Activated CD8-positive, alpha-beta memory T cell treated with anti-CD3 and anti-CD28 coated beads, Interleukin-2, amount 50 U/mL, for 1 hour (primary cell): ENCODE data around the gene ARNT2.
"Not testable (repeated sequence)": the region's sequence is repeated elsewhere in the genome, so short reads cannot be mapped to it uniquely, and the experiment has no call there.

ENCODE experiments used
- DNase-seq: peaks from one replicate; pipeline ENCODE4 v3.0.0-alpha.2; 2020; ENCODE audit errors: extremely low read depth

Gene ARNT2

GRCh38 chr15:80491163-80491847, 87.1 kb downstream of the ARNT2 start:
- no peak for DNase-seq

- DNase-seq = no peak
Observed at GRCh38 chr15:80492409-80492808, 88.2 kb downstream of the ARNT2 start.

DNA sequence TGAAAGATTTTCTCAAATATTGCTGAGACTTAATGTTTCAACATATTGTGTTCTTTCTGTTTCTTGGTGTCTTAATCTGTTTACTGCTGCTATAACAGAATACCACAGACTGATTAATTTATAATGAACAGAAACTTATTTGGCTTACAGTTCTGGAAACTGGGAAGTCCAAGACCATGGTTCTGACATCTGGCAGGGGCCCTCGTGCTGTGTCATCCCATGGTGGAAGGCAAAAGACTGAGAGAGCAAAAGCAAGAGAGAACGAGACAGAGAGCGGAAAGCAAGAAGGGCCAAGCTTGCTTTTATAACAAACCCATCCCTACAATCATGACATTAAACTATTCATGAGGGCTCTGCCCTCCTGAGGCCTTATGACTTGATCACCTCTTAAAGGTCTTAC, 88.7 kb downstream of the ARNT2 start:
- DNase-seq = no peak

GRCh38 chr15:80494351-80494751, 90.2 kb downstream of the ARNT2 start:
- no peak for DNase-seq

GRCh38 chr15:80494756-80495155, 90.6 kb downstream of the ARNT2 start:
- no peak for DNase-seq

DNA sequence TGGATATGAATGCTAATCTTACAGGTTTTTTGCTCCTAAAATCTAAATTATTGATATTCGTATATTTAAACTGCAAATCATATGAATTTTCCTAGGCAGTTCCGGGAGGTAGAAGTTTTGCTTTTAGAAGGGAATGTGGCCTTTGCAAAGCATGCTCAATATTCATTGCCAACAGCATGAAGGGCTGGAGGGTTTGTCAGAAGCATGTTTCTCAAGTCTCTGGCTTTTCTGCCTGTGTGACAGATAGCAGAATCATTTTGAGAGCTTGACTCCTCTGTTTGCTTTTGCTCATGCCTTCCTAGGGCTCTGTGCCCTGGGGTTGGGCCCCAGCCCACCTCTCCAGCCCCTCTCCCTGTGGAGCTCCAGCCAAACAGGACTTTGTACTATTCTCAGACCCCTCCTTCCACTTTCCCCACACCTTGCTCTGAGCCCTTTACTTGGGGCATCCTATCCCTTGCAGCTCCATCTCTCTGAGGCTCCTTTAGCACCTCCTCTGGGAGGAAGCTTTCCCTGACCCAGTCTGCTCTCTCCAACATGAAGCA, 91.3 kb downstream of the ARNT2 start:
- DNase-seq = no peak

DNA sequence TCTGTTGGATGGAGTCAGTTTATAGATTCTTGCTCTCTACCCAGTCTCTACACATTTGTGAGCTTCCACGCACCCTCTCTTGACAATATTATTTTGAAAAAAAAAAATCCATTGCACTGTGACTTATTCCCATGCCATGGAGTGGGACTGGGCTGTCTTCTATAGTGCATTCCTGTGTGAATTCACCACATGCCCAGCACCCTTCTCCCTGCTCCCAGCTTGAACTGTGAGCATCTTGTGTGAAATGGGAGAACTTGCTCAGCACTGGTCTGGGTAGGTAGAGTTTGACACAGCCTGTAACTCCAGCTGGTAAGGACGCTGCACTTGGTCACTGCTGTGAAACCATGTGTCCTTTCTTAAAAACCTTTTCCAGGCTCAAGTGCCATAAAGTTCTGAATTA, 91.9 kb downstream of the ARNT2 start:
- no peak for DNase-seq

DNA sequence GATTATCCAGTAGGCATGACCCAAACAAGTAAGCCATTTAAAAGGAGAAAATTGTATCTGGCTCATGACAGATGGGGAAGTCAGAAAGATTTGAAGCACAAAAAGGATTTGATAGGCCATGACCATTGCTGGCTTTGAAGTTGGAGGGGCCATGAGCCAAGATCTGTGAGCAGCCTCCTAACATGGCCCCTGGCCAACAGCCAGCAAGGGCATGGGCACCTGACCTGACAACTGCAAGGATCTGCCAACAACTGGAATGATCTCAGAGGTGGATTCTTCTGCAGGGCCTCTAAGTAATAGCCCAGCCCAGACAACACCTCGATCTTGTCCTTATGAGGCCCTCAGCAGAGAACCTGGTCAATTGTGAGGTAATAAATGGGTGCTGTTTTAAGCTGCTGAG, 93.0 kb downstream of the ARNT2 start:
- DNase-seq = no peak

GRCh38 chr15:80498652-80499051, 94.5 kb downstream of the ARNT2 start:
- no peak for DNase-seq

- no peak for DNase-seq
Observed at GRCh38 chr15:80500021-80500420, 95.8 kb downstream of the ARNT2 start.

GRCh38 chr15:80501476-80501875, 97.3 kb downstream of the ARNT2 start:
- DNase-seq = no peak

- no peak for DNase-seq
Observed at GRCh38 chr15:80502782-80503181, 98.6 kb downstream of the ARNT2 start.

DNA sequence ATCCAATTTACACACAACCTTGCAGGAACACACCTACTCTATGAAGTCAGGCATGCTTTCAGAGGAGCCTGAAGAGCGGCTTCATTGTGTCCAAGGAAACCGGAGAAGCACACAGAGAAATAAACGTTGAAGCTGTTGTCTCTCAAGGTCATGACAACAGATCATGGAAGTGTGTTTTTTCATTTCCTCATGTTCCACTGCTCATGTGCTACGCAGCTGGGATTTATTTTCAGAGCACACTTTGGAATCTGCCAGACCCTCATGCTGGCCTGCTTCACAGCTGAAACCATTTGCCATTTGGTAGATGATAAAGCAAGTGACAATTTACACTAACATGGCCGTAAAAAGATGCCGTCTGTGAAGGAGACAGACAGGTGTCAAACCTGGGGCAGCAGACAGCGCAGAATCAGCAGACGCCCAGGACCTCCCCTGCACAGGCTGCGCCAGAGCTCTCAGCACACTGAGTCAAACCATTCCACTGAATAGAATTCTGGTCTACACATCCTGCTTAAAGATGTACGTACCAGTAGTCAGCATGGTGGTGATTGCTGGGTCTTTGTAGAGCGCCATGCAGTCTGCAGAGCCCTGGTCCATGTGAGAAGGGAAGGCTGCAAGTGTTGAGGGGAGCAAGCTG, 99.3 kb downstream of the ARNT2 start:
- no peak for DNase-seq

GRCh38 chr15:80504931-80505330, 100.7 kb downstream of the ARNT2 start:
- no peak for DNase-seq

GRCh38 chr15:80506286-80506893, 102.2 kb downstream of the ARNT2 start:
- DNase-seq = no peak

GRCh38 chr15:80507131-80507530, 102.9 kb downstream of the ARNT2 start:
- DNase-seq = no peak

- DNase-seq = no peak
Observed at GRCh38 chr15:80507638-80508316, 103.6 kb downstream of the ARNT2 start.

GRCh38 chr15:80508783-80509182, 104.6 kb downstream of the ARNT2 start:
- DNase-seq = no peak

DNA sequence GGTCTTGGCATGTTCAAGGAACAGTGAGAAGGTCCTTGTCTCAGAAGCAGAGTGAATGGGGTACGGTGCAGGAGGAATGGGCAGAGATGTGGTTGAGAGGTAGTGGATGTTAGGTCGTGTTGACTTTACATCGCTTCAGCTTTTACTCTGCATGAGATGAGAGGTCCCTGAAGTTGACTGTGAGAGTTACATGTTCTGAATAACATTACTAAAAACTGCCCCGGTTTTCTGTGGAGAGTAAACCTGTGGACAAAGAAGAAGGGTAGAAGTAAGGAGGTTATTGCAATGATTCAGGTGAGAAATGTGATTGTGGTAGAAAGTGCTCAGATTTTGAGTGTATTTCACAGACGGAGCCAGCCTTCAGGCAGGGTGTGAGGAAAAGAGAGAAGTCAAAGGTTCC, 105.6 kb downstream of the ARNT2 start:
- no peak for DNase-seq

DNA sequence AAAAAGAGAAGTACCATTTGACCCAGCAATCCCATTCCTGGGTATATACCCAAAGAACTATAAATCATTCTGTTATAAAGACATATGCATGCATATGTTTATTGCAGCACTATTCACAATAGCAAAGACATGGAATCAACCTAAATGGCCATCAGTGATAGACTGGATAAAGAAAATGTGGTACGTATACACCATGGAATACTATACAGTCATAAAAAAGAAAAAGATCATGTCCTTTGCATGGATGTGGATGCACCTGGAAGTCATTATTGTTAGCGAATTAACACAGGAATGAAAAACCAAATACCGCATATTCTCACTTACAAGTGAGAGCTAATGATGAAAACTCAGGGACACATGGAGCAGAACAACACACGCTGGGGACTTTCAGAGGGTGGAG, 106.8 kb downstream of the ARNT2 start:
- not testable (repeated sequence) for DNase-seq

DNA sequence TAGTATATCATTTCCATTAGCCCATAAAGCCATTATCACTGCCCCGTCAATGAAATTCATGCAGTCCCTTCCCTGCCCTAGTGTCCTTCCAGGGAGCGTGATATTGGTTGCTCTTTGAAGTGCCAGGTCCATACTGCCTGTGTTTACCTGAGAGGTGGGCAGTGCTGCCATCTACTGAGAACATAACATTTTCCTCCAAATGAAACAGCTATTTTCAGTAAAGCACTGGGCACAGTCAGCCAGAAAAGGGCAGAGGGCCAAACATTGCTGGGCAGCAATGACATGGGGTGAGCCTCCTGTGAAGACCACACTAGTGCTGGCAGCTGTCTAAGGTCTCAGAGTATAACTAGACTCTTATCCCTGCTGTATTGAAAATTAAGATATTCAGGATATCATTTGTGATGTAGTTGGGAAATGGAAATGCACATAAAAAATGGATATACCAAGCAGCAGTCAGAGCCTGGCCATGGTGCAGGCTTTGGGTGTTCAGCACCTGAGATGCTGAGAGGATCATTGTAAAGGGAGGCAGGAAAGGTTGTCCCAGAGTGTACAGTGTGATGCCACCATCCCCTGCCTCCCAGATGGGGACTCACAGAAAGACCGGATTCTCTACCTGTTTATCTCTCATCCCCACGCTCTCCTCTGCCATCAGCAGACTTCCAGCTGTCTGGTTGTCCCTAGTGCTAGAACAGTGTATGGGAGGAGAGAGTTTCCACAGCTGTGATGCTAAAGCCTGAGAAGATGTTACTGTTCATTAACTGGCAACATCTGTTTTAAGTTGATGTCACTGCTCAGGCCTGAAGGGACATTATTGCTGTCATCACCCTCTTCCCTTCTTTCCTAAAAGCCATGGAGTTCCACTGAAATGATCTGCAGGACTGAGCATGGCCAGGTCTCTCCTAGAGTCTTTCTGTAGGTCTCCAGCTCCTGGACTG, 108.8 kb downstream of the ARNT2 start:
- DNase-seq = no peak
